DMS 273 (cell line): ENCODE data around the gene PRSS35.
"Not testable (repeated sequence)": the region's sequence is repeated elsewhere in the genome, so short reads cannot be mapped to it uniquely, and the experiment has no call there.

Experiments
- DNase-seq: peaks from one replicate; lab custom pipeline; 2025; ENCODE audit not compliant: unreplicated experiment; lab: John Stamatoyannopoulos, UW

The PRSS35 gene, protein sequence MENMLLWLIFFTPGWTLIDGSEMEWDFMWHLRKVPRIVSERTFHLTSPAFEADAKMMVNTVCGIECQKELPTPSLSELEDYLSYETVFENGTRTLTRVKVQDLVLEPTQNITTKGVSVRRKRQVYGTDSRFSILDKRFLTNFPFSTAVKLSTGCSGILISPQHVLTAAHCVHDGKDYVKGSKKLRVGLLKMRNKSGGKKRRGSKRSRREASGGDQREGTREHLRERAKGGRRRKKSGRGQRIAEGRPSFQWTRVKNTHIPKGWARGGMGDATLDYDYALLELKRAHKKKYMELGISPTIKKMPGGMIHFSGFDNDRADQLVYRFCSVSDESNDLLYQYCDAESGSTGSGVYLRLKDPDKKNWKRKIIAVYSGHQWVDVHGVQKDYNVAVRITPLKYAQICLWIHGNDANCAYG

DNA sequence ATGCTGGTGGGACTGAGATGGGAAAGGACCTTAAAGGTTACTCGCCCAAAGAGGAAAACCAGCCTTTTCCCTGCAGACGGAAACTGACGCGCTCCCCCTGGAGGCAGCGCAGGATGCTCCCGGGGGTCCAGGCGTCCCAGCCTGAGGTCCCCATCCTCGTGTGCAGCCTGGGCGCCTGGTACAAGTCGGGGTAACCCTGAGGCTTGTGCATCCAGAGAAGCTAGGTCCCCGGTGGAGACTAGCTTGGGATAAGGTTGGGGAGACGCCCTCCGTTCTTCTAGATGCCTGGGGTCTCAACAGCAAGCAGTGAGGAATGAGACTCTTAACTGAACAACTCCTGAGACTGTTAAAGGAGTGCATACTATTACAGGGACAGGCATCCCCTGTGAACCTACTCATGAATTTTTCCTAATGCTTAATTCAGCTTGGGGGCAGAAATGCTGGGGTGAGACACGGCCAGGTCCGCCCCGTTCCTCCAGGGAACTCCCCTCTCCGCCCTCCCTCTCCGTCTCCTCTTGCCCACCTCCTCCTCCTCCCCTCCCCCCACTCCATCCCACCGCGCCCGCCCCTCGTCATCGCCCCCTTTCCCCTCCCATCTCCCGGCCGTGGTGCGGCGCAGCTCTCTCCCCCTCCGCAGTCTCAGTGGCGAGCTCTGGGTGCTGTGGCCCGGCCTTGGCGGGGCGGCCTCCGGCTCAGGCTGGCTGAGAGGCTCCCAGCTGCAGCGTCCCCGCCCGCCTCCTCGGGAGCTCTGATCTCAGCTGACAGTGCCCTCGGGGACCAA is at the start of gene PRSS35:
PRSS35 (plus strand) TSS at position 634 of the 781 bp plus-strand sequence. CDS start 10,908 bp downstream, outside the sequence.
- DNase-seq, result peak; percentile 85

DNA sequence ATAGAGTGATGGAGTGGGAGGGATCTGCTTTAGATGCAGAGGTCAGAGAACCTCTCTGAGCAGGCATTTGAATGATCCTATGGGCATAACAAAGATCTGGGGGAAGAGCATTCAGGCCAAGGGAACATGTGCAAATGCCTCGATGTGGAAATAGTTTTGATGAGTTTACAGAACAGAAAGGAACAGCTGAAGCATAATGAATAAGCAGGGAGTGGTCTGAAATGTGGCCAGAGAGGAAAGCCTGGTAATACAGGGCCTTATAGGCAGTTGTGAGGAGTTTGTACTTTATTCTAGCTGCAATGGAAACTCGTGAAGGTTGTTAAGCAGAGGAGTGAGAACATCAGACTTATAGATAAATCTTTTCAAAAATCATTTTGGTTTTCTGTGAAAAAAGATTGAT is 48.4 kb upstream of the PRSS35 start:
- no peak for DNase-seq

DNA sequence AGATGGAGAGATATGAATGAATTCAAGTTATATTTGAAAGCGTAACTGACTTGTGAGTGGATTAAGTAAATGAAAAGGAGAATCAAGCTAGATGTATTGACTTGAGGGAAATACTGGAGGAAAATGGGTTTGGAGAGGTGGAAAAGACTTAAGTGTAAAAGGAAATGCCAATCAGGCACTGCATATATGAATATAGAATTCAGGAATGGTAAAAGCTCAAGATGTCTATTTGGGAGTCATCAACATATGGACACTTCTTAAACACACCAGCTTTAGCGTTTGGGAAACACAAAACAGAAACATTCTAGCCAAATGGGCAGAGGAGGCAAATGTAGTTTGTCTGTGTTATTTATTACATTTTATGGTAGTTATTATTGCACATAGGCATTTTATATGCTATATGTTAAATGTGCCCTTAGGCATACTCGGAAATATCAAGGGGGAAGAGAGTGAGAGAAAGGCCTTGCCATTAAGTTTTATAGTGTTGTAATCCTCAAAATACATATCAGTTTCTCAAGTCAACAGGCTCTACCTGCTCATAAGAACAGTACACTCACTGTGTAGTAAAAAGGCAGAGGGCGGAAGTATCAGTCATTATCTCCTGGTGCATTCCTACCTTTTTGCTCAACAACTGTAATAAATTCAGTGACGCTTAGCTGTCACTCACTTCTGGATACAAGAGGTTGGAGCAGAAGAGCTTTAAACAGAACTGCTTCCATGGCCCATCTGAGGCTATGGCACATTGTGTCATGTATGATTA is 47.8 kb upstream of the PRSS35 start:
- DNase-seq, result no peak

DNA sequence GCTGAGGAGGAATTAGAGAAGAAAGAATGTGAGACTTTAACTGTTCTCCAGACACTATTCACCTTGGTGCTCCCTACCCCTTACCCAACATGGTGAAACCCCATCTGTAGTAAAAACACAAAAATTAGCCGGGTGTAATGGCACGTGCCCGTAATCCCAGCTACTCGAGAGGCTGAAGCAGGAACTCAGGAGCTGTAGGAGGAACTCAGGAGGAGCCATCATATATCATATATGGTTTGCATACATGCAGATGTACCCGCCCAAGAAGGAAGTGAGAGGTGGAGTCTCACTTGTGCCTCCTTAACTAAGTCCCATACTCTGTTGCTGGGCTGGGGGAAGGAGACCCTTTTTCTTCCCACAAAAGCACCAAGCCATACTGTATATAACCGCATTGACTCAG is 46.0 kb upstream of the PRSS35 start:
- DNase-seq, result no peak

DNA sequence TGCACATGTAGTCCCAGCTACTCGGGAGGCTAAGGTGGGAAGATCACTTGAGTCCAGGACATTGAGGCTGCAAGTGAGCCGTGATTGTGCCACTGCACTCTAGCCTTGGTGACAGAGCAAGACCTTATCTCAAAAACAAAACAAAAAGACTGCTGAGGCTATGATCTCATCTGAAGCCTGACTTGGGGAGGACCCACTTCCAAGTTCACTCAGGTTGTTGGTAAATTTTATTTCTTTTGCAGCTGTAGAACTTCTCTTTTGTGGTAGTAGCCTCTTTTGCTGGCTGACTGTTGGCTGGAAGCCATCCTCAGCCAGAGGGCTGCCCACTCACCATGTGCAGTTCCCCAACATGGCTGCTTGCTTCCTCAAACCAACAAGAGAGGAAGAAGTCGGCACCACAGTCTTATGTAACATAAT is 44.7 kb upstream of the PRSS35 start:
- peak; percentile 6 for DNase-seq

DNA sequence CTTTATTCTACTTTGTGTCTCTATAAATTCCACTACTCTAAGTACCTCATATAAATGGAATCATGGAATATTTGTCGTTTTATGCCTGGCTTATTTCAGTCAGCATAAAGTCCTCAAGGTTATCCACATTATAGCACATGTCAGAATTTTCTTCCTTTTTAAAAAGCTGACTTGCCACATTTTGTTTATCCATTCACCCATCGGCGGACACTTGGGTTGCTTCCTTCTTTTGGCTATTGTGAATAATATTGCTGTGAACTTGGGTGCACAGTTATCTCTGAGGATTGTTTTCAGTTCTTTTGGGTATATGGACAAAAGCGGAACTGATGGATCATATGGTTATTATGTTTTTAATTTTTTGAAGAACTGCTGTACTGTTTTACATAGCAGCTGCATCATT is 42.3 kb upstream of the PRSS35 start:
- no peak for DNase-seq

DNA sequence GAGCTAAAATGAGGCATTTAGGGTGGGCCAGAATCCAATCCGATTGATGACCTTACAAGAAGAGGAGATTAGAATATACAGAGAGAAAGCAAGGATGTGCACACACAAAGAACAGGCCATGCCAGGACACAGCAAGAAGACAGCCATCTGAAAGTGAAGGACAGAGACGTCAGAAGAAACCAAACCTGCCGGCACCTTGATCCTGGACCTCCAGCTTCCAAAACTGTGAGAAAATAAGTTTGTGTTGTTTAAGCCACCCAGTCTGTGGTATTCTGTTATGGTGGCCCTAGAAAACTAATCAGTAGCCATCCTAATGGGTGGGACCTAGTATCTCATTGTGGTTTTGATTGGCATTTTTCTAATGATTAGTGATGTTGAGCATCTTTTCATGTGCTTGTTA is 41.7 kb upstream of the PRSS35 start:
- DNase-seq, result no peak

DNA sequence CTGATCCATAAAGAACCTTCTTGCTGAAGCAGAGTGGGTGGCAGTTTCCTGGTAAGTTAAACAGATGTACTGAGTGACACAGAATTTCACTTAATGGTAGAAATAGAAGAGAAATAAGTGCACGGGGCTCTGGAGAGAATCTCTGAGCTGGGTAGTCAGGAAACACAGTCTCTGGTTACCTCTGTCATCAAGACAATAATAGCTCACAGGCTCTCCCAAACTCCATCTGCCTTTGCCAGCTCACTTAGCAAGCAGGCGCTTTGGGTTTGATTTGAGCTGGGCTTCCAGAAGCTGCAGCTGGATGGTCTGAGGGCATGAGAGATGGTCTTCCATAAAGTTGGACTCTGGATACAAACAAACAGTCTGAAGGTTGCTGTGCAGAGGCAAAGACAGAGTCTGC is 39.6 kb upstream of the PRSS35 start:
- DNase-seq, result no peak

DNA sequence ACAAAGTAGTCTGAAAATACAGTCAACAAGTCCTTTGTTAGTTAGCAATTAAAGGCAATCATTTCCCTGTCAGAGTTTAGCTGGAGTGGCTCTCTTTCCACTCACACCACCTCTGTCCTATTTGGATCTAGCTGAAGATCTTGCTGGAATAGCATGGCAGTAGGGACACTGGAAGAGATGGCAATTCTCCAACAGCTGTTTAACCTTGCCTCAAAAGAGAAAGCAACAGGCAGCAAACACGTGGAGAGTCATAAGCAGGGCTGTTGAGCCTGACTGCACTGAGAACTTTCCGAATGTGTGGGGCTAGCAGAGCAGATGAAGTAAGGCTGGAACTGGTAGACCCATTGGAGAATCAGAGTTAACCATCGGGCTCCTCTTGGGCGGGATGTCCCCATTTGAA is 38.0 kb upstream of the PRSS35 start:
- DNase-seq, result peak; percentile 23

DNA sequence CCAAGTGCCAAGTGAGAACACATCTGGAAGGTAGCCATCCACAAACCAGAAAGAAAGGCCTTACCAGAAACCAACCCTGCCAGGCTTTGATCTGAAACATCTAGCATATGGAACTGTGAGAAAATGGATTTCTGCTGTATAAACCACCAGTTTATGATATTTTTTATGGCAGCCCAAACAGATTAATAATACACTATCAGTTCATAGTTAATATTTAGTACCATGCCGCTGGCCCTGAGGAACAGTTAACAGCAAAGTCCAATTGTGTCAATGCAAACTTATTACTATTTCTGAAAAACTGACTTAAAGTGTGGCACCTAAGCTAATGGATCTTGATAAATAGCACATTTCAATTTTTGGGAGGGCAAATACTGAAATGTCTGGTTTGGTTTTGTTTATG is 35.4 kb upstream of the PRSS35 start:
- no peak for DNase-seq

DNA sequence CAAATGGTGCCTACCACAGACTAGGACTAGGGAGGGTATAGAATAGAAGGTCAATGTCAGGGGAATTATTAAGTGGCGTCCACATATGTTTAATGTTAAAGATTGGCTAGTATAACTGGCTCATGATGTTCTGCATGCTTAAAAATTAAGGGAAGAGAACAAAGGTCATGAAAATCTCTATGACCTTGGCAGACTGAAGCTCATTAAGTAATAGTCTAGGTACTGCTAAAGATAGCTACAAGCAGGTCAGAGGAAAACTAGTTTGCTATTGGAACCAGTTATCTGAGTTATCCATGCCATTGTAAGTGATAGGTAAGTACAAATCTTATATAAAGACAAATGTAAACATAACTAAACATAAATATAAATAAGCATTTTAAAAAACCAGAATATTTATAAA is 32.9 kb upstream of the PRSS35 start:
- DNase-seq, result no peak

DNA sequence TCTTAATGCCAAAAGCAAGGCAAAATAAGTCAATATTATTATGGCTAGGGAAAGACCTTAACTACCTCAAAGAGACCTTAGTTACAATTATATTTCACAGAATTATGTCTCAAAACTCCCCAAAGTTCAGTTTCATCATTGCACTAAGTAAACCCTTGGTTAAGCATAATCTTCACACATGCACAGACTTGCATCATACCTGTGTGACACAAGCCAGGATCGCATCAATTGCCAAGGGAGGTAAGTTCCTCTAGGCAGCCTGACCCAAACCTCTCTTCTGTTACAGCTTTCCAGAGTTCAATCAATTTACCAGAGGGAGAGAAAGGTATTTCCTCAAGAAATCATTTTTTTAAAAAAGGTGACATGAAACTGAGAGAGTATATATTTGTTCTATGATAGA is 31.9 kb upstream of the PRSS35 start:
- no peak for DNase-seq

DNA sequence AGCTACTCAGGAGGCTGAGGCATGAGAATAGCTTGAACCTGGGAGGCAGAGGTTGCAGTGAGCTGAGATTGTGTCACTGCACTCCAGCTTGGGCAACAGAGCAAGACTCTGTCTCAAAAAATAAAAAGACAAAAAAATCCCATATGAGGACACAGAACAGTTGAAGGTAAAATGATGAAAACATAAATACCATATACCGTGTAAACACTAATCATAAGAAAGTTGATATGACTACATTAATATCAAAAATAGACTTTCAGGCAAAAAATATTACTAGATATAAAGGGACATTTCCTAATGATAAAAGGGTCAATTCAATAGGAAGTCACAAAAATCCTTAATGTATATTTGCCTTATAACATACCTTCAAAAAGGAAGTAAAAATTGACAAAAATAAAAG is 30.4 kb upstream of the PRSS35 start:
- DNase-seq, result not testable (repeated sequence)

DNA sequence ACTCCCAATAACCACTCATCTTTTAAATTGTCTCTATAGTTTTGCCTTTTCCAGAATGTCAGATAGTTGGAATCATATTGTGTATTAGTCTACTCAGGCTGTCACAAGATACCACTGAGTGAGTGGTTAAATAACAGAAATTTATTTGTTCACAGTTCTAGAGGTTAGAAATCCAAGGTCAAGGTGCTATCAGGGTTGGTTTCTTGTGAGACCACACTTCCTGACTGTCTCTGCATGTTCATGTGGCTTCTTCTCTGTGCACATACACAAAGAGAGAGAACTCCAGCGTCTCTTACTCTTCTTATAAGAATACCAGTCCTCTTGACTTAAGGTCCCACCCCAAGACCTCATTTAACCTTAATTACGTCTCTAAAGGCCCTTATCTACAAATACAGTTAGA is 23.9 kb upstream of the PRSS35 start:
- DNase-seq, result no peak

DNA sequence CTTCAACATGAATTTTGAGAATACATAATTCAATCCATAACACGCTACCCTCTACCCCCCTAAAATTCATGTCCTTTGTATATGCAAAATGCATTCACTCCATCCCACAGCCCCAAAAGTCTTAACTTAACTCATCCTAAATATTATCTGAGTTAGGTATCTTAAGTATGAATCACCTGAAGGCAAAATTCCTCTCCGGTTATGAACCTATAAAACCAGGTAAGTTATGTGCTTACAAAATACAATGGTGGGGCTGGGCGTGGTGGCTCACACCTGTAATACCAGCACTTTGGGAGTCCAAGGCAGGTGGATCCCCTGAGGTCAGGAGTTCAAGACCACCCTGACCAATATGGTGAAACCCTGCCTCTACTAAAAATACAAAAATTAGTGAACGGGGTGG is 23.5 kb upstream of the PRSS35 start:
- no peak for DNase-seq

DNA sequence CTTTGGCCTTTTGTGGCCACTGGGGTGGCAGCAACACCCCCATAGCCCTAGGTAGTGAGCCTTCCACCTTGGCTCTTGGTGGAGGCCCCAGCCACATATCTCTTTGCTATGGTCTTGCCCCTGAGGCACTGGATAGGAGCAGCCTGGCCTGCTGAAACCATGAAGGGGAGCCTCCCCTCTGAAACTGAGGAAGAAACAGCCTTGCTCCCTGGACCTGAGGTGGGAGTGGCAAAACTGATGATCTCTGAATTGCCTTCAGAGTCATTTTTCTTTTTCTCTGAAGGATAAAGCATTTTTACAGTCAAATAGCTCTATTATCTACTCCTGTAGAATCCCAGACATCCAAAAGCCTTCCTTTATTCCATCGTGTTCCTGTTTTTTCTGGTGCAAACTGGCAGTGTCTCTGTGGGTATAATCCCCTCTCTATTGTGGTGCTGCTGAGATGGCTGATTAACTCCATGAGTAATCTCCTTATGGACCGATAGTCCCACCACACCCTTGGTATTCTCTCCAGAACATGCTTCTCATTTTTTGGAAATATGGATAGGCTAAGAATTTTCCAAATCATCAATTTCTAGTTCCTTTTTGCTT is 22.0 kb upstream of the PRSS35 start:
- DNase-seq, result no peak

DNA sequence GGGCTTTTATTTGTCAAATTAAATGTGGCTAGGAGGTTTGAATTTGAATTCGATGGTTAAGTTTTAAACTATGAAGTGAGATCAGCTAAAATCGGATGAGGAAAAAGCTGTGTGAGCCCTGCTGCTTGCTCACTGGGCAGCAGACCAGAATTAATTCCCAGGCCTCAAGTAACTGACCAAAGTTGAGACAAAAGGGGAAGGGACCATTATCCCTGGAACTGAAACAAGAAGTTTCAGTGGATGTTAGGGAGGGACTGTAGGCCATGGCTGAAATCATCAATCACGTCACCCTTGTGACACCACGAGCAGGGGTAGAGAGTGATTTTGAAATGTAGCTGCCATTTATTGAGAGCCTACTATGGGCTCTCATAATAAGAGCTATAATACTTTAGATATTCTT is 7.0 kb upstream of the PRSS35 start:
- DNase-seq, result no peak

DNA sequence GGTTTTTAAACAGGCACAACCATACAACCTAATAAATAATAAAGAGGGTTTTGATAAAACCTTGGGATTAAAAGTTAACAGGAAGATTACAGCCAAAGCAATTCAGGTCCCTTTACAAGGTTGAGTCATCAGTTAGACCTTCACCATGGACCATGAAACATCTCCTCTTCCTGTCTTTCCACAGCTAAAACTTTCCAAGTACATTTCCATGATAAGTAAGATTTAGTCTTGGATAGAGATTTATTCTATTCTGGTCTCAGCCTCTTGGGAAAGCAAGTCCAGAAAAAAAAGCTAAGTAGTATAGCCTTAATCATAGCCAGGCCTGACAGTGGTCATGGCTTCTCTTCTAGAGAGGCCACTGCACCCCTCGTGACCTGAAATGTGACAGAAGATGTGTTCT is 2.9 kb upstream of the PRSS35 start:
- no peak for DNase-seq

DNA sequence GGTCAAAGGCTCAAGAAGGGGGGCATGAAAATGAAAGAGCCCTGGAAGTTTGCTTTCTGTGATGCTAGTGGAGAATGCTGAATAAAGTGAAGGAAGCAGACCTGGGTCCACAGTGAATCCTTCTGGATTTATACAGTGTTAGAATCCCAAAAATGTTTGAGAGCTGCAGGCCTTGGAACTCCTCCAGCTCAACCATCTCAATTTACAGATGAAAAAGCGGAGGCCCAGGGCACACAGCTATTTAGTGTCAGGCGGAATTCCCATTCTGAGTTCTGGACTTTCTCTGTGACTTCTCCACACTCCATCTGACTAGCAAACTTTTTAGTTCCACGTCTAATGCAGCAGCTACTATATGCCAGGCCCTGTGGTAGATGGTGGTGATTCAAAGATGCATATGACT is 1.5 kb upstream of the PRSS35 start:
- DNase-seq, result no peak

DNA sequence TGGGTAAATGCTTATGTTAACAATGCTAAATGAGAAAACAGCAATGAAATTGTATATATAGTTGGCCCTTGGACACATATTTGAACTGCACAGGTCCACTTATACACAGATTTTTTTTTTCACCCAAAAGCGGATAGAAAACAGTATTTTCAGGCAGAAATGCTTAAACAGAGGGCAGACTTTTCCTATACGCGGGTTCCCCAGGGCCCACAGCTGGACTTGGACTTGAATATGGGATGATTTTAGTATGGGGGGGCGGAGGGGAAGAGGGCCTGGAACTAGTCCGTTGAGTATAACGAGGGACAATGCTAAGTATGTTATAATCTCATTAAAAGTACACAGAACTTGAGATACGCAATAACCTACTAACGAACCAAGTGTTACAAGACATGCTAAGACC is 1.1 kb upstream of the PRSS35 start:
- no peak for DNase-seq

DNA sequence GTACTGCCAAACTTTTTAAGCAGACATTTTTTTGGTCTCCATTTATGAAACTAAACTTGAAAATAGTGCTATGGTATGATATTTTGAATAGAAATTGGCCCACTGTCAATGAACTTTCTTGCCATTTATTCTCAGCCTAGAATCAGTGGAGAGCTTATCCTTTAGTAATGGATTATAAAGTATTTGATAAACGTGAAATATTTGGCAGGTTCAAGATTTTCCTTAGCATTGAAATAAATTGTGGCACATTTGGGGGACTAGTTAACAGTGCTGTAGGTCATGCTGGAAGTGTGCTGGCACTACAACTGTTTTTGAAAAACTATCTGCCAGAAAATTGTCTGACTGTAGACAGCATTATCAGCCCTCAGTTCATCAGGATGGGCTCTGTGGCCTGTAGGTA is 2.1 kb downstream of the PRSS35 start:
- DNase-seq, result no peak
